MV-4-11 (cell line): Measurements from ENCODE around the gene ABCC8.

Source experiments
- DNase-seq: peaks from one replicate; lab custom pipeline; 2025; lab: John Stamatoyannopoulos, UW

ABCC8 gene

DNA sequence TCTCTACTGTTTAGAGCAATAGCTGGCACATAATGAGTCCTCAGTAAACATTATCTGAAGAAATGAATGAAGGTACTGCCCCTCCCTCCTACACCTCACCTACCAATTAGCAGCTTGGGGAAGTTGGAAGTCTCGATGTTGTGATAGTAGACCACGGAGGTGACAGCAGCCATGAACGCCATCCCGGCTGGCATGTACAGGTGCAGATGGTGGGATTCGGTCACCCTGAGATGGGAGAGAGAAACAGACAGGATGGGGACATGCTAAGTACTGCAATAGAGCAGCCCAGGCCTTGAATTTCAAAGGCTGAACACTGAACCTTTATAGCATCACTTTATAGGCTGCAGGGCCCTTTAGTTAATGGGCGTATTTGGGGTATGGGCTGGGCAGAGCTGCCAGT, 6.6 kb downstream of the ABCC8 start:
- DNase-seq: no peak

DNA sequence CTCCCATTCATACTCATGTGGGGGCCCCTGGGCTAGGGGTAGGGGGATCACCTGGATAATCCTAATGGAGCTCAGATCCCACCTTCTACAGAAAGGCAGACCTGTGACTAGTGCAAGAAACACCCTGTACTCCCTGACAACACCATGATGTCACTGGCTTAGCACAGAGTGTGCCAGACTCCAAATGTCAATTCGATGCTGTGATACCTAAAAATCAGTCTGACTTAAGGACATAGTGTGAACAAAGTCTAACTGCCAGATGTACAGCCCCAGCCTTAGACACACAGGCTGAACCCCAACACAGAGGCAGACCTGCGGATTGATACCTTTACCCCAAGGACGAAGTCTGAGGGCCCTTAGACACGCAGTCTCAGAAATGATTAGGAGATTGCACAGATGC, 8.5 kb downstream of the ABCC8 start:
- no peak for DNase-seq

DNA sequence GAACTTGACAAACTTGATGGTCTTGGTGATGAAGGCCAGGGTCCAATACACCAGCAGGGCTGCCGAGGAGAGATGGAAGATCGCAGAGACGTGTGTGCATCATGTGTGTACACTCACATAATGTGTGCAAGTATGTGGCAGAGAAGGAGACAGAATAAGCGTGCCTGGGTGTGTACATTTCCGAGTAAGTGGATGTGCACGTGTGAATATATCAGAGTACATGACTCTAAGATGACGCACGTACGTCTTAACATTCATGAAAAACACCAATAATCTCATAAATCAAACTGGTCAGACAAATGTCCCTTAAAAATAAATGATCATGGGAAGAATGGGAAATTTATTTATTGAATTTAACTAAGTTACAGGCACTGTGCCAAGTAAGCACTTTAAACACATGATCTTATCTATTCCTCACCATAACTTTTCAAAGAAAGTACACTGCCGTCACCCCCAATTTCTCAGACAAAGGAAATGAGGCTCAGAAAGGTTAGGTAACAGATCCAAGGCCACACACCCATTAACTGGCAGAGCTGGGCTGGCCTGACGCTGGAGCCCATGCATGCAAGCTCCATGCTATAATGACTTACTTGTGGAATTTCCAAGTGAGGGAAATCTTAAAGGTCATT, 13.0 kb downstream of the ABCC8 start:
- DNase-seq: no peak

DNA sequence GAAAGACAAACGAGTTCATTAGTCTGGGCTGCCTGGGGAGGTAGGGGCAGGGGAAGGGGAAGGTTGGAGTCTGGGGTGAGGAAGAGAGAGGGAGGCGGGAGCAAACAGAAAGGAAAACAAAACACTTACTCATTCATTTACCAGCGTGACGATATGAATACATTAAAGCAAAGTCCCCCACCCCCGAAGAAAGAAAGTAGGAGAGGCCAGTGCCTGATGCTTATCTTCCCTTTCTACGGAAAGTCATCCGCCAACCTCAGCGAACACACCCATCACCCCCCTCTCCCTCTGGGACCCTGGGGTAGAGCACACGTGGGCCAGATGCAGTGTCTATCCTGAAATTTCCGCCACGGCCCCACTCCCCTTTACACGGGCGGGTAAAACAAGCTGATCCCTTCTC, 13.7 kb downstream of the ABCC8 start:
- DNase-seq: no peak

DNA sequence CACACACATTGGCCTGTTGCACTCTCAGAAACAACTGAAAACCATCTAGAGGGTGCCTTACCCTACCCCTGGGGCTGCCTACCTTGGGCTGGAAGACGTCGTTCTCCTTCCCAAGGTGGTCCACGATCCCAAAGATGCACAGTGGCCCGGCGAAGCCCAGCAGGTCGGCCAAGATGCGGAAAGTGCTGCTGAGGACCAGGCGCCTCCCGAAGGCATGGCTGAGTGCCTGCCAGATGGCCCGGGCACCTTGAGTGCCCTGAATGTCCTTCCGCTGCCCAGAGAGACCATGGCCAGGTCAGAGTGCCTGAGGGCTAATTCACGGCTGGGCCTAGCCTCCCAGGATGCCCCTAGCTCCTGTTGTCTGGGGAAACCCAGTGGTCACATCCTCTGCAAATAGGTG, 16.2 kb downstream of the ABCC8 start:
- DNase-seq: no peak

DNA sequence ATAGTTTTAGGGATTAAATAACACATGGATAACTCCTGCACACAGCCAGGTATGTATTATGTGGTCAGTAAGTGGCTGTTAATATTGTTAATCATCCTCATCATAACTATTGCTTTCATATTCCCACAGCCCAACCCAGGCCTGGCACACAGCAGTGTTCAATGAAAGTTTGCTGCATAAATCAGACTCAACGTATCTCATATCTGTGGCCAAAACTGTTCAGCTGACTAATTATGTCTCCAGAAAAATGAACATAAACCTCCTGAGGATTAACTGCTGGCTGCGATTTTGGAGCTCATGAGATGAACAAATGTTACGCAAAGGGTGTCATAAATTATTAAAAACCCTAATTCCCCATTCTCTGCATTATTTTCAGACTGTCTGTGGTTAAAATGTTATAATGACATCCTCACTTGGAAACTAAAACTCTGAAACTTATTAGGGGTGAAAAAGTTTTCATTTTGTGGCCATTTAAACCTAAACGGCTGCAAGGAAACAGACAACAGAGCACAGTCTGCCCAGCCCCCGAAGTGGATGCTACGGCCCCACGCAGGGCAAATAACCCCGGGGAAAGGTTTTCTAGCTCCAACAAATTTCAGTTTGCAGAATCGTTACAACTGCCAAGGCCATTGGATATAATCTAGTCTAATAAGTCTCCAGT, 17.3 kb downstream of the ABCC8 start:
- DNase-seq: peak; percentile 11

DNA sequence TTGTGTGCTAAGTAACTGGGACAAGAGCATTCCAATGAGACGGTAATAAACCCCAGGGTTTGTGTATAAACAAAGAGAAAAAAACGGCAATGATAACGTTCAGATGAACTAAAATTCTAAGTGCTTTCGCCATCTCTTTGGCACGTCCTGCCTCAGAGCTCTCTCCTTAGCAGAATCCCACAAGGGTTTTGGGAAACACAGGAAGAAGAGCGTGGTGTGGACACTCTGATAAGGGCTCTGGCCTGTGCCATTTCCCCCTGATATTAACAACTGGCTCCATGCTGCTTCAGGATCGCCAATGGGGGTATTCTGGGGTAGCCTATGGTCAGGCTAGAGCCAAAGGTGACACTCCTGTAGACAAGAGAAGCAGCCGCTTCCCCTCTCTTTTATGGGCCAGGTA, 18.4 kb downstream of the ABCC8 start:
- DNase-seq: no peak

DNA sequence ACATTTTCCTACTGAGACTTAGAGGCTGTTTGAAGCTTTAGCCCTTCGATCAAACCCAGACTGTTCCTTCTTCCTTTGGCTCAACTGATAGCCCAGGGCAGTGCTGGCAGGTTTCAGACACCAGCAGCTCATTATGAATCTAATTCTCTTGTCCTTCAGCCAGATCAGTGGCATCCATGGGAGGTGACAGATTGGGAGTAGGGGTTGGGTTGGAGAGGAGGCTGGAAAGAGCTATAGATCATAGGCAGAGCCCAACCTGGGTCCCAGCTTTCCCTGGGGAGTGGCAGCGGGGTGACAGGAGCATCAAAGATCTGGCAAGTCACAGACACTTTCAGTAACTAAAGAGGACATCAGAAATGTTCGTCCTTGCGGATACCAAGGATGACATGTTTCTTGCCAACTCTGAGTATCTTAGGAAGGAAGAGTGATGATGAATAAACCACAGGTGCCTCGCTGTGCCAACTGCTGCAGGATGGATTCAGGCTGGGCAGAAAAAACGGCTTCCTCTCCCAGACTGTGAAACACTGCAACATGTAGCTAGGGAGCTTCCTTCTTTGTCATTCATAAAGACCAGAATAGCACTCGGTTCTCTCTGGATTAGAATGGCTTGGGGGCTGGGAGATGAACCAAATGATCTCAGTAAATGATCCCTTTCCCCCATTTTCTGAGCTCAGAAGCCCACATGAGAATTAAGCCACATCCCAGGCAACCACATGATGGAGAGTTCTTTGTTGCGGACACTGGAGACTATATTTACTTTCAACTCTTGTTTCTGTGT, 19.1 kb downstream of the ABCC8 start:
- peak; percentile 49 for DNase-seq

DNA sequence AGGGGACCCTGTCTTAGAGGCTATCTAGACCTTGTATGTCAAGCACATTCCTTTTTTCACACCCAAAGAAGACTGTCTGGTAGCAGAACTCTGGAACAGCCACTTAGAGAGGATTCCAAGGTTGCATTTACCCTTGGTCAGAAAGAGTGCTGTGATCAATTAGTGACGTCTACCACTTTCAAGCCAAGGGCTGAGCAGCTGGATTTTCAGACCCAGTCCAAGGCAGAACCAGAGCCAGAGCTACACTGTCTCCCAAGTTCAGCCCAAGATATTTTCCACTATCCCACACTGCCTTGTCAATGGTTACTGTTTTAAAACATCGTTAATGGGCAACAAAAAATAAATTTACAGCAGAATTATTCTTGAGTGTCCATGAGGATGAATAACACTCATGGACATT, 24.0 kb downstream of the ABCC8 start:
- no peak for DNase-seq

DNA sequence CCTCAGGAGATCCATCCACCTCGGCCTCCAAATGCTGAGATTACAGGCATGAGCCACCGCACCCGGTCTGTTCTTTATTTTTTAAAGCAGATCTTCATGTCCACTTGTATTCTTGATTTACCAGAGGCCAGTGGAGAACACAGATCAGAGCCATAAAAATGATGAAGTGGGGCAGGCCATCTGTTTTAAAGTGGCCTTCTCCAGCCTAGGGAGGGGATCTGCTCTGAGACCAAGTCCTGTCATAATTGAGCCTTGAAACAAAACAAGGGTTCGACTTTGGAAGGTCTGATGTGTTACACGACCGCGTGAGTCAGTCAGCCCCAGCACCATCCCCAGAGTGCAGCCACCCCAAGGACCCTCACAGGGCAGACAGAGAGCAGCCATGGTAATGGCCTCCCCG, 27.5 kb downstream of the ABCC8 start:
- no peak for DNase-seq

DNA sequence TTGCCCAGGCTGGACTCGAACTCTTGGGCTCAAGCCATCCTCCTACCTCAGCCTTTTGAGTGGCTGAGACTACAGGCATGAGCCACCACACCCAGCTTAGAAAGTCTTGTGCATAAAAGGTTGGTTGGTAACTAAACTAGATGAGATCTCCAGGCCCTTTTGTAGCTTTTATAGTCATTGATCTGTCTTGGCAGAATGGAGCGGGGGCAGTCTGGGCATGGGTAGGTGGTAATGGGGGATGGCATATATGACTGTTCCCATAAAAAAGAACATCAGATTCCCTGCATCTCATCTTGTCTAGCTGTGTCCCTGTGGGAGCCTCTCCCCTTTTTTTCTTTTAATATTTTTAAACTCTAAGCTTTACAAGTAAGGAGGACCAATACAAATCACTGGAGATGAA, 30.2 kb downstream of the ABCC8 start:
- no peak for DNase-seq

DNA sequence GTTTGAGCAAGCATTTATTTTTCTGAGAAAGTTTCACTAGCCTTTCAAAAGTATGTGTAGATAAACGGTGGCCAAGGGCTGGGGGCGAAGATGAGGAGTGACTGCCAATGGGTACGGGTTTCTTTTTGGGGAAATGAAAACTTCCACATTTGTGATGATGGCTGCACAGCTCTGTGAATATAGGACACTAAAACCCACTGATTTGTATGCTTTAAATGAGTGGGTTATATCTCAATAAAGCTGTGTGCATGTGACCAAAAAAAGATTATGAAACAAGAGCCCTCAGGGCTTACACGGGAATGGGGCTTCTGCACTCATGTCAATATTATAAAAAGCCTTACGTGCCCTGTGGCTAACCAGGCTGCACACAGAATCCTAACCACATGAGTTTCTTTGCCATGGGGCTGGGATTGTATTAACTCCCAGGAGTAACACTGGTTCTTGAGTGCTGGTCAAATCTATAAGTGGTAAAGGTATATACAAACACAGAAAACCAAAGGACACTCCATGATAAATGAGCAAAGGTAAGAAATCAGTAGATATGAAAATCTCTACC, 31.3 kb downstream of the ABCC8 start:
- DNase-seq: peak; percentile 41

DNA sequence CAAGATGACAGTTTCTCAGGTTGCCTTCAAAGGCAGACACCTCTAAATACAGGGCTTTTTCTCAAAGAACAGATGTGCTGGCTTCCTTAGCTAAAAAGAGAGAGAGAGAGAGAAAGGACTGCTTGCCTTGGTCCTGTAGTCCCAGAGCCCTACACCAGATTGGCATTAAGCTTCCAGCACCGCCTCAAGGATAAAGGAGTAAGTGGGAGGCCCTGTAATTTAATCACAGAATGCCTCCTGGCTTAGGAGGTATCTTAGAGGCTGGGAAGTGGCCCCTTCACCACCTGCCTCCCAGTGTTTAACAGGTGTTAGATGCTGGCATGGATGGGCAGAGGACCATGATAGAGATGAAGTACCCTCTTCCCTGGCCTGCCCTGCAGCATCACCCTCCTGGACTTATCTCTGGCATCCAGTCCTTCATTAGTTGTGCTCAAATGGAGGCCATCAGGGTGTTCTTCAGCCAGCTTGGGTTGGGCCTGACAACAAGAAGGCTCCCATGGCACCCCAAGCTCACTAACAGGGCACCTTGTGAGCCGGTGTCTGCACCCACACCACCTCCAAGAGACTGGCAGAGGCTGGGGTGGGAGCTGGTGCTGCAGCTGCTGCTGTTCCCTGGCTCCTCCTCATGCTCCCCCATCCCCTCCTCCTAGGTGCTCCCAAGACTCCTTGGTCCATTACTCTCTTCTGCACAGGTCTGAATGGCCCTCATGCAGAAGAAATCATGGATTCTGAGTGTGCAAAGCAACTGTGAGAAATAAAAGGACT, 32.5 kb downstream of the ABCC8 start:
- no peak for DNase-seq

DNA sequence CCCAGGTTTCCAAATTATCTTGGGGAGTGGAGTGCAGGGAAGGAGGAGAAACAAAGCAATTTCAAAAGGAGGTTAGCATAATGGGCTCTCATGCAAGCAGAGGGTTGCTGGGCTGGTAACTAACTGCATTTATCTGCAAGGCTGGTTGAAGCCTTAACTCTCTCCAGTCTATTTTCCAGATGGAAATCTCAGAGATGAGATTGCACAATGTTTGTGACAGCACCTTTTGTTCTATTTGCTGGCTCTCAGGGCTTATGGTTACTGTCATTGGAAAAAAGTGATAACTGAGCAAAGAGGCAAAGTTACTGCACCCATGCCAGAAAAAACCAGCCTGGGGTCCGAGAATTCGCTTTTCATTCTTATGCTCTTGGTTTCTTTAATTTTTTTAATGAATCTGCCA, 33.2 kb downstream of the ABCC8 start:
- DNase-seq: no peak

DNA sequence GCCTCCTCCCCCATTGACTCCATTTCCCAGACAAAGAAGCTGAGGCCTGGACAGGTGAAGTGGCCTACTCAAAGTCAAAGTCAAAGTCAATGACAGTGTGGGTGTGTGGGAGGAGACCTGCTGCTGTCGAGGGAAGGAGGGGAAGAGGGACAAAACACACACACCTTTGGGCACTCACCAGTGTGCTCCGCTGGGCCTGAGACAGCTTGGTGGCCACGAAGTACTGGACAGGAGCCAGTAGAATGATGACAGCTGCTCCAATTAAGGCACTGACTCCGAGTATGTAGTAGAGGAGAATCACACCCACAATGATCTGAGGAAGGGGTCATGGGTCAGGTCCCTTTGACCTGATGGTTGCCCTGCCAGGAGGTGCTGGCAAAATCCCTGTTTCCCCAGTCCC, 33.6 kb downstream of the ABCC8 start:
- DNase-seq: no peak

DNA sequence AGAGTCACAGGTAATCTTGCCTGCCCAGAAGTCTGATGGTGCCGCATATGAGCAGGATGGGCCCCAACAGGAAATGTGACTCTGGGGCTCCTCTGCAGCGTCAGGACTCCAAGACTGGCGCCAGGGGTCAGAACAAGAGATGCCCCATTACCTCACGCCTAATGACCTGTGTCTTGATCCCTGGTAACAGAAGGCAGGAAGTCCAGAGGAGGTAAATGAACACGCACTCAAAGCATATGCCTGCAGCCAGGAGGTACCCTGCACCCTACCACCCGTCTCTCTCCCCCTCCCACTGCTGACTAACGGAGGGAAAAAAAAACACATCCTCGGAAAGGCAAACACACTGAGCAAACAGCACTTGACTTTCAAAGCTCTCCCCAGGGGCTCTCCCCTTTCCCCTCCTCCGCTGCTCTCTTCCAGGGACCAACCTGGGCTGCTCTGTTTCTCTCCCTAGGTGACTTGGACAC, 37.3 kb downstream of the ABCC8 start:
- DNase-seq: no peak

DNA sequence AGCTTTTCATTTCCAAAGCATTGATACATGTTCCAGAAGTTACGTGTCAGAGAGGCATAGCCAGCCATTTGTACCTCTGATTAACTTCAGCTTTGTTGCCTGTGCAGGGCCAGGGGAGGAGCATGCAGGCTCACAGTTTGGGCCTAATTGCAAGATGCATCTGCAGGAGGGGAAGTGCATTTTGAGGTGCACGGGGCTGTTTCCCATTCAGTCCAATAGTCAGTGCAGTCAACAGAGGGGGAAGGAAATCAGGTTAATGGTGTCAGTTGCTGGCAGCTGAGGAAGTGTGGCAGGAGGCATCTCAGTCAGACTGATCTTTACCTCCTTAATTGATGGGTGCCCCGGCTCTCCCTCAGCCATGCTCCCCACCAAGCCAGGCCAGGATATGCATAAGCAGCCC, 39.3 kb downstream of the ABCC8 start:
- DNase-seq: no peak

DNA sequence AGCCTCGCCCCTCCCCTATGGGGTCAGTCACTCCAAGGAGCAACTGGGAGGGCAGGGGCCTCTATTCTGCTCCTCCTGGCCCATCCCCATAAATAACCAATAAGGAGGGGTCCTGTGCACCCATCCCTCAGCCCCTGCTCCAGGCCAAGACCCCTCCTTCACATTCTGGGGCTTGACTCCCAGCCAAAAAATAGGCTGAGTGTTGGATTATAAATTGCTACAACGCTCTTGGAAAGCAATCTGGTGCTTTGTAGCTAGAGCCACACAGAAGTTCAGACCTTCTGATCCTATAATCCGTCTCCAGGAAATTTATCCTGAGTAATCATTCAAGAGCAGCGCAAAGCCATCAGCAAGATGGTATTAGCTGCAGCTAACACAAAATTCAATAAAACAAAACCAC, 42.5 kb downstream of the ABCC8 start:
- DNase-seq: no peak

DNA sequence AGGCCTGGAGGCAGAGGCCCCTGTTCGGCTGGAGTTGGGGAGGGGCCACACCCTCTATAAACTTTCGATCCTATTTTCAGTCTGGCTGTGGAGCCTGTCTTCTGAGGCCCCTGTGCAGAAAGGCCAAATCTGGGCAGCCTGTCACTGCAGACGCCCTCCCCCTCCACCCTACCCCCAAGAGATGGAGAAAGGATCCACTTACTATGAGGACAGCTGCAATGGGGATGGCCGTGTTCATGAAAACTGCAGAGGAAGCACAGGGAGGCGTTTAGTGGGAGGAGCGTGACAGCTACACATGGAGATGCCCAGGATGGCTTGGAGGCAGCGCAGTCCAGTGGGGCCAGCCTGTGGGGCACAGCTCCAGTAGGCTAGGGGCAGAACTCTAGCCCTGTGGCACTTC, 44.6 kb downstream of the ABCC8 start:
- no peak for DNase-seq

DNA sequence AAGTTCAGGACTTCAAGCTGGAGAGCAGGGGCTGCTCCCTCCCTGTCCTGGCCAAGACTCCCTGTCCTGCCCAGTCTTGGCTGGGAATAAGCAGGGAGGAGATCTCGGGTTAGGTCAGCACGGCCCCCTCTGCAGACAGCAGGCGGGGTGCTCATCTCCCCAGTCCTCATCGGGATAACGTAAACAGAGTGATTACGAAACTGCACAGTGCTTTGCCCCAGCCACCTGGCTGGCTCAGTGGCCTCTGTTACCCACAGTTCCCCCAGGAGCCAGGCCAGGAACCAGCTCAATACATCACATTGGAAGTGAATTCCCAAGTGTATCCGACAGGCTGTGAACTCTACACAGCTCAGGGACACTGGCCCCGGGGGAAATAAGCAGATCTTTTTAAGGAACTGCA, 45.5 kb downstream of the ABCC8 start:
- no peak for DNase-seq

DNA sequence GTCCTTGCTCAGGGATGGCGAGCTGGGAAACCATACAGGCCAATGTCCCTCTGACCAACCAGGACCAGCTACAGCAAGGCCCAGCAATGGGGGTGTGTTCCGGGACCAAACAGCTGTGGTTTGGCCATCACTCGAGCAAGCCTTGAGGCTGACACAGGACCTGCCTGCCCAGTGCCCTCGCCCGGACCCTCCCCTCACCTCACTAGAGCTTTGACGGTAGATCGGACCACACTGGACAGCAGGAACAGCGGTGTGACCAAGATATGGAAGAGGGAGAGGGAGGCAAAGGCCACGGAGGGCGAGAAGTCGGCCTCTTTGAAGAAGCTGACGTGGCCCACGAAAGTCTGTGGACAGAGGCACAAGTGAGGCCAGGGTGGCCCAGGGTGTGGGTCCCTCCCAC, 46.0 kb downstream of the ABCC8 start:
- DNase-seq: no peak

DNA sequence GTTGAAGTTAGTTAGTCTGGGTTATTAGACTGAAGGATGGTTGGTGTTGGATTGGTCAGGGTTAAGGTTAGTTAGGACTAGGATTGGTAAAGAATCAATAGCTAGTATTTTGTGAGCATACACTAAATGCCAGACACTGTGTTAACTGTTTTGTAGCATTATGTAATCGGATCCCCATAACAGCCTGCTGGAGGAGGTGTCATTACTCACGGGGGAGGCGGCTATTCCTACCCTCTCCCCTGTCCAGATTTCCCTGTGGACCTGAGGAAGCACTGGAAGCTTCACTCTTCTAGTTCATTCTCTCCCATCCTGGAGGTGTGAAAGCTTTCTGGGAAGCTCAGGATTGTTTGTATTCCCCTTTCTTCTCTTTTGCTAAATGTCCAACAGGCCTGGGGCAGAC, 47.7 kb downstream of the ABCC8 start:
- no peak for DNase-seq
